Mucosa of descending colon (tissue), 3 donors: ENCODE measurements around the gene GUCA1A. TPM values are rescaled to one million over a fixed set of nuclear protein-coding genes. Genes with fewer than 3 reads are reported as not detected.

ENCODE experiments used
- ATAC-seq: fragments of 200-7000 bp; cut with Tn5 transposase; one replicate; pipeline ENCODE4 v1.9.1; 2020; ENCODE audit warnings: mild to moderate bottlenecking, moderate library complexity
- DNase-seq, 3 donors: peaks; one replicate each; pipeline ENCODE4 v3.0.0-alpha.2; 2020
- H3K36me3 ChIP-seq: fragments of 200-600 bp; one replicate; pipeline ENCODE4 v1.8.0; 2021; ENCODE audit warnings: low read depth, mild to moderate bottlenecking
- H3K4me1 ChIP-seq: fragments of 200-600 bp; one replicate; pipeline ENCODE4 v1.8.0; 2021; ENCODE audit warnings: low read depth, mild to moderate bottlenecking
- H3K4me3 ChIP-seq: fragments of 200-600 bp; one replicate; pipeline ENCODE4 v1.8.0; 2021; ENCODE audit warnings: mild to moderate bottlenecking
- H3K9me3 ChIP-seq: fragments of 200-600 bp; one replicate; pipeline ENCODE4 v1.8.0; 2021; ENCODE audit warnings: mild to moderate bottlenecking
- CTCF ChIP-seq: fragments of 200-600 bp; IDR thresholded peaks from one replicate; pipeline ENCODE4 v1.8.0; 2022; ENCODE audit warnings: antibody characterized with exemption, mild to moderate bottlenecking
- intact Hi-C, 2 donors: fragments of 100-400 bp; cut with DNase I in 1 of 2; cut with micrococcal nuclease in 1 of 2; formaldehyde crosslinking; loops; one replicate each; pipeline versions ENCODE4 v1.11.0 to v1.11.1; 2022; cut with DNase I, micrococcal nuclease
- total RNA-seq, 3 donors: library from RNA; stranded (reverse); fragmentation: NEBNext Ultra II Directional in 2 of 3; extraction: Animal tissue kit (Norgen Biotek cat#: 25700) in 2 of 3; gene quantifications; one replicate each; pipeline versions ENCODE4 v1.2.1 to v1.2.4, GENCODE V29; 2021 to 2023
- donor health status: DM: no; HTN: no; CAD: no; lungs with moderate emphysema.
- donor health status: DM: no; HTN: no; CAD: no.
- donor health status: DM: no; HTN: yes; CAD: no.

The GUCA1A gene
- total RNA-seq, 3 donors from 2014 or later = not detected

- H3K36me3 ChIP-seq = no peaks in the 10 kb centered on the region
- no peaks in the 10 kb centered on the region for H3K9me3 ChIP-seq
- no peak overlapping the region for H3K4me3 ChIP-seq
- intact Hi-C loops = no loop called here
- no peaks in the 10 kb centered on the region for H3K4me1 ChIP-seq
- no peak for TF ChIP-seq CTCF
- no peak for DNase-seq
- no peak for ATAC-seq
Measured at GRCh38 chr6:42193491-42193894, 20.3 kb downstream of the GUCA1A start.

GRCh38 chr6:42194056-42194455 lies 20.9 kb downstream of the GUCA1A start:
- intact Hi-C loops = no loop called here
- no peaks in the 10 kb centered on the region for H3K9me3 ChIP-seq
- H3K36me3 ChIP-seq = no peaks in the 10 kb centered on the region
- no peak overlapping the region for H3K4me3 ChIP-seq
- no peak for DNase-seq
- H3K4me1 ChIP-seq = no peaks in the 10 kb centered on the region
- no peak for TF ChIP-seq CTCF
- ATAC-seq = no peak

- DNase-seq (no peak), ATAC-seq (no peak)
Measured at GRCh38 chr6:42195415-42195814, 22.3 kb downstream of the GUCA1A start.

GRCh38 chr6:42197555-42198362 lies 24.6 kb downstream of the GUCA1A start:
- no peak for DNase-seq
- peak; percentile 45 for ATAC-seq
- Histone ChIP-seq H3K4me3 (no peak overlapping the region), H3K4me1 (no peaks in the 10 kb centered on the region), H3K9me3 (no peaks in the 10 kb centered on the region), H3K36me3 (no peaks in the 10 kb centered on the region)
- TF ChIP-seq CTCF = no peak
- intact Hi-C loops = no loop called here

More at GRCh38 chr6:42195415-42195814, 22.3 kb downstream of the GUCA1A start:
- intact Hi-C loops = no loop called here
- Histone ChIP-seq H3K36me3 (no peaks in the 10 kb centered on the region), H3K9me3 (no peaks in the 10 kb centered on the region), H3K4me3 (no peak overlapping the region), H3K4me1 (no peaks in the 10 kb centered on the region)
- no peak for TF ChIP-seq CTCF

- no peak for ATAC-seq
- TF ChIP-seq CTCF = no peak
Measured at GRCh38 chr6:42199106-42199981, 26.2 kb downstream of the GUCA1A start.

More at GRCh38 chr6:42199106-42199981, 26.2 kb downstream of the GUCA1A start:
- Histone ChIP-seq H3K36me3 (no peaks in the 10 kb centered on the region), H3K4me3 (no peak overlapping the region), H3K9me3 (no peaks in the 10 kb centered on the region), H3K4me1 (peaks cover 2% of the 10 kb centered on the region)
- intact Hi-C loops = no loop called here
- DNase-seq = no peak
